ENCODE data around the gene IHH. TPM values are rescaled to one million over a fixed set of nuclear protein-coding genes. Genes with fewer than 3 reads are reported as not detected.

IHH gene
- 0.14 TPM for polyA plus RNA-seq (2012; ENCODE audit: insufficient read length, low read depth)

- TF ChIP-seq TAF1 (IDR thresholded peaks at IDR 0.05; ENCODE audit: borderline replicate concordance, insufficient read depth, low read length) (no peak), FOXP2 (optimal IDR thresholded peaks at IDR 0.05; ENCODE audit: borderline replicate concordance, extremely low read depth, extremely low read length, insufficient read depth) (no peak), REST (IDR thresholded peaks at IDR 0.05; ENCODE audit: insufficient read depth in 1 of 2, low read depth in 2 of 2, low read length in 2 of 2) (no peak), POLR2AphosphoS5 (IDR thresholded peaks at IDR 0.05; ENCODE audit: low read depth, low read length) (no peak), SIN3A (IDR thresholded peaks at IDR 0.05; ENCODE audit: borderline replicate concordance, insufficient read depth, low read length) (no peak)
Observed at GRCh38 chr2:219060821-219061791, at the start of gene IHH. Gene IHH (minus strand): TSS chr2:219060921. CDS start chr2:219060467, 454 bp downstream.

GRCh38 chr2:219109471-219109870 is 48.8 kb upstream of the IHH start:
- TF ChIP-seq FOXP2 (optimal IDR thresholded peaks at IDR 0.05; ENCODE audit: borderline replicate concordance, extremely low read depth, extremely low read length, insufficient read depth) (no peak), SIN3A (IDR thresholded peaks at IDR 0.05; ENCODE audit: borderline replicate concordance, insufficient read depth, low read length) (no peak), TAF1 (IDR thresholded peaks at IDR 0.05; ENCODE audit: borderline replicate concordance, insufficient read depth, low read length) (no peak), POLR2AphosphoS5 (IDR thresholded peaks at IDR 0.05; ENCODE audit: low read depth, low read length) (no peak)

- TF ChIP-seq SIN3A (IDR thresholded peaks at IDR 0.05; ENCODE audit: borderline replicate concordance, insufficient read depth, low read length) (no peak), POLR2AphosphoS5 (IDR thresholded peaks at IDR 0.05; ENCODE audit: low read depth, low read length) (no peak), FOXP2 (optimal IDR thresholded peaks at IDR 0.05; ENCODE audit: borderline replicate concordance, extremely low read depth, extremely low read length, insufficient read depth) (no peak), REST (IDR thresholded peaks at IDR 0.05; ENCODE audit: insufficient read depth in 1 of 2, low read depth in 2 of 2, low read length in 2 of 2) (no peak), TAF1 (IDR thresholded peaks at IDR 0.05; ENCODE audit: borderline replicate concordance, insufficient read depth, low read length) (no peak)
Observed at GRCh38 chr2:219107758-219108157, 47.0 kb upstream of the IHH start.

GRCh38 chr2:219106251-219106650 is 45.5 kb upstream of the IHH start:
- no peak for TF ChIP-seq SIN3A (IDR thresholded peaks at IDR 0.05; ENCODE audit: borderline replicate concordance, insufficient read depth, low read length)
- no peak for TF ChIP-seq FOXP2 (optimal IDR thresholded peaks at IDR 0.05; ENCODE audit: borderline replicate concordance, extremely low read depth, extremely low read length, insufficient read depth)
- TF ChIP-seq TAF1 (IDR thresholded peaks at IDR 0.05; ENCODE audit: borderline replicate concordance, insufficient read depth, low read length) = no peak
- no peak for TF ChIP-seq REST (IDR thresholded peaks at IDR 0.05; ENCODE audit: insufficient read depth in 1 of 2, low read depth in 2 of 2, low read length in 2 of 2)
- TF ChIP-seq POLR2AphosphoS5 (IDR thresholded peaks at IDR 0.05; ENCODE audit: low read depth, low read length) = no peak

GRCh38 chr2:219104107-219105035 is 43.6 kb upstream of the IHH start:
- TF ChIP-seq POLR2AphosphoS5 (IDR thresholded peaks at IDR 0.05; ENCODE audit: low read depth, low read length) (no peak), SIN3A (IDR thresholded peaks at IDR 0.05; ENCODE audit: borderline replicate concordance, insufficient read depth, low read length) (no peak), TAF1 (IDR thresholded peaks at IDR 0.05; ENCODE audit: borderline replicate concordance, insufficient read depth, low read length) (no peak), REST (IDR thresholded peaks at IDR 0.05; ENCODE audit: insufficient read depth in 1 of 2, low read depth in 2 of 2, low read length in 2 of 2) (no peak), FOXP2 (optimal IDR thresholded peaks at IDR 0.05; ENCODE audit: borderline replicate concordance, extremely low read depth, extremely low read length, insufficient read depth) (no peak)

Measured in PFSK-1 (cell line).